Stimulated activated CD8-positive, alpha-beta memory T cell treated with anti-CD3 and anti-CD28 coated beads, Interleukin-2, amount 100 ng/mL, for 1 hour (primary cell): ENCODE results near the gene SYPL2.
"Not testable (repeated sequence)": the region's sequence is repeated elsewhere in the genome, so short reads cannot be mapped to it uniquely, and the experiment has no call there.

Experiments used
- DNase-seq, 2 donors: peaks; one replicate each; pipeline ENCODE4 v3.0.0-alpha.2; 2020; ENCODE audit warnings: low read depth in 2 of 2

SYPL2 gene

DNA sequence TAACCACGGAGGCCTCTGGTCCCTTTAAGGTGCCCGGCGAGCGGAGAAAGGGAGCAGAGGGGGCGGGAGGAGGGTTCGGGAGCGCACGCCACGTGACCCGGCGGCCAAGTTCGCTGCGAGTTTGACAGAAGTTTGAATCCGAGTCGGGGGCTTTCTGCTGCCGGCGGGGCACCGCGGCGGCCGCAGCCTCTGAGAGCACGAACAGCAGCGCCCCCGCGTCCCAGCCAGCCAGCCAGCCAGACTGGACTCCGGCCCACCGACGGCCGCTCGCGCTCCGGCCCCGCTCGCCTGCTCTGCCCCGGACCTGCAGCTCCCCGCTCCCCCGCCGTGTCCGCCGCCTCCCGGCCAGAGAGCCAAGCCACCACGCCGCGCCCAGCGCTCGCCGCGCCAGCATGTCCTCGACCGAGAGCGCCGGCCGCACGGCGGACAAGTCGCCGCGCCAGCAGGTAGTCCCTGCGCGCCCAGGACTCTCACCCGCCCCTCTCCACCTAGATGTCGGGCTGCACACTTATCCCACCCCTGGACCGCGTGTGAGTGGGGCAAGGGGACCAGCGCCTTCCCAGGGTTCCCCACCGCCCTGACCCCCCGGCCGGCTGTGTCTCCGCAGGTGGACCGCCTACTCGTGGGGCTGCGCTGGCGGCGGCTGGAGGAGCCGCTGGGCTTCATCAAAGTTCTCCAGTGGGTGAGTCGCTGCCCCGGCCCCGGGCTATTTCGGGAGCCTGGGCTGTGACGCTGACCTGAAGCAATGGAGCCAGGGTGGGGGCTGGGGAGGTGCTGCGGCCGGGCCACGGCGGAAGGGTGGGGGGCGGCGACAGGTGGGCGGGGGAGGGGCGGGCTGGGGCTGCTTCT, at the start of gene SYPL2:
TSS of gene SYPL2 (plus strand) at position 95 of the 849 bp plus-strand sequence. CDS start at position 393, 298 bp downstream.
- DNase-seq: no peak

DNA sequence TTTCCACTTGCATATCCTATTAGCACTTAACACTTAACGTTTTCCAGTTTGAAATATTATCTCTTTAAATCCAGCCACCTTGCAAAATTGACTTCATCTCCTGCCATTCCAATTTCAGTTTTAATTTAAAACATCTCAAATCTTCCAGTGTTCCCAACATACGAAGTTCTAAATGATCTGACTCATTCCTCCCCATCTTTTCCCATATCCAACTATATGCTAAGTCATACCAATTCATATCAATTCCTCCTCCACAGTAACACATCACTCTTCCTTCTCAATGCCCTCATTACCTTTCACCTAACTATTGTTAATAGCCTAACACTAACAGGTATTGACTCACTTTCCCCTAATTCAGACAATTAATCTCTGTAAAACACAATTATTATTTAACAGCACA, 42.8 kb upstream of the SYPL2 start:
- no peak for DNase-seq

DNA sequence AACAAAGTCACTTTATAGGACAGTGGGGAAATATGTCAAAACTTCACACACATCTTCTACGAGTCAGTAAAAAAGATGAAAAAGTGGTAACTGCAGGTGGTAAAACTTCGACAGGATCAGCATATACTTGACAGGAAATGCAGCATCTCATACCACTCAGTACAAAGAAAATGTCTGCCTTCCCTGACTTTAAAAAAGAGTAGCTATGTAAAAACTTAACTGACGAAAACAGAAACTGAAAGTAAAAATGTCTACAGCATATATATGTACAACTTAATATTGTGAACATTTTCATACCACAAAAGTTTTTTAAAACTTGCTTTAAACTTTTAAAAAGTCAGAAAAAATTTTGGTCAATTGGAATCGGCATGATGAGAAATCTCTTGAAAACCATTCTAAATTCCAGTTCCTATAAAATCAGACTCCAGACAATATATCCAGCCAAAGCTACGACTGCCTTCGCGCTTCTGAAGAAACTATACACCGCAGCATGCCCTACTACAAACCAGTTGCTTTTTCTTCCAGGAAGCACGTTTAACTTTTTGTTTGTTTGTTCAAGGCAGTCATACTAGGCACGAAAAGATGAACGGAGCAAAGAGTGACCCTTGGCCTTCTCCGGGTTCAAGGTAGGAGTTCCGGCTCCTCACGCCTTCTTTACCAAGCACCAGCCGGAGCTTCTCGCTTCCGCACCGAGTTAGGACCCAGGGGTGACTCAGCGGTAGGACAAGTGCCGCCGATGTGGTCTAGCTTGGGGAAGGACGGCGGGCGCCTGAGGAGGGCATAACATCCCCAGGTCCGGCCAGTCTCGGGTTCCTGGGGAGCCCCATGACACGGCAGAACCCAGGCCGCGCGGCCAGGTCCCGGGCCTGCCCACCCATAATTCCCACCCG, 40.7 kb upstream of the SYPL2 start:
- peak; percentile 10 to 47 for DNase-seq

DNA sequence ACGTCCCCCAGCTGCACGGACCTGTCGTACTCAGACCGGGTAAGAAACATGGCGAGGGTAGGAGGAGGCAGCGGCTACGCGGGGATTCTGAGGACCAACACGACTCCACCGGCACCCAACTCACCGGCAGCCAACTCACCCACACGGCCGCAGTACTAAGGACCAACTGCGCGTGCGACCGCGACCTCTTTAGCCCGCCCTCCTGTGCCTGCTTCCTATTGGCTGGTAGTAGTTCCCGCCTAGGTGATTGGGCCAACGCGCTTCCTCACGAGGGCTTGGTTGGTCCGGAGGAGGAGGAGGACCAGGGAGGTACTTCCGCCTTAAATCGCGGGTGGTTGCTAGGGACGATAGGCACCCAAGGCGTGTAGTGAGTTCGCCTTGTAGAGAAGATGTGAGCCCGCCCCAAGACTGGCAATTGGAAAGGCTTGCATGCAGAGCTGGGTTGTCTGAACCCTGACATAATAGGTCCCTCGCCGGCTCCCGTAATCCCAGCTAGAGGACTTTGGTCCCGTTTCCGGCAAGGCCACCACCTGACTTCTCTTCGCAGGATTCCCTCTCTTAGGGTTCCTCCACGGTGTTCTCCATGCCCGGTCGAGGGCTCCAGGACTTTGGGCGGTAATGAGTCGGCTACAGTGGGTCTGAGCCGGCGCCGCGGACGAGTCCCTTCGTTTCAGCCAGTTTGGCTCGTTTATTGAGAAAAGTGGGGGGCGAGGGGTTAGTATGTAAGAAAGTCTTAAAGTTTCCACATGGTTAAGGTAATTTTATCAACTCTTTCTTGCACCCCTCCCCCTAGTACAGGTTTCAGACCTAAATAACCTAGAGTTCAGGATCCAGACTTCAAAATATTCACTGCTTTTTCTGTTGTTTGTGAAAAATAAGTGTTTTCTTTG, 39.8 kb upstream of the SYPL2 start, which contains the start of gene PSMA5:
TSS of gene PSMA5 (minus strand) at position 168 of the 890 bp plus-strand sequence. CDS start at position 50, 118 bp downstream.
- DNase-seq: peak; percentile 83 to 88

DNA sequence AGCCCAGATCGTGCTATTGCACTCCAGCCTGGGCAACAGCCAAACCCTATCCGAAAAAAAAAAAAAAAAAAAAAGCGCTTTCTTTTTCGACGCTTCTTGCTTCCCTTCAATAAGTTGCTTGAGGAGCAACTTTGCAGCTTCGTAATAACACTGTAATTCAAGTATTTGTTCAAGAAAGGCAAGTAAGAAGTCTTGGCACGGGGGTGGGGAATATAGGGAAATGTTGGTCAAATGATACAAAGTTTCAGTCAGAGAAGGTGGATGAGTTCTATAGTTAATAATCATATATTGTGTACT, 39.2 kb upstream of the SYPL2 start:
- DNase-seq: no peak

DNA sequence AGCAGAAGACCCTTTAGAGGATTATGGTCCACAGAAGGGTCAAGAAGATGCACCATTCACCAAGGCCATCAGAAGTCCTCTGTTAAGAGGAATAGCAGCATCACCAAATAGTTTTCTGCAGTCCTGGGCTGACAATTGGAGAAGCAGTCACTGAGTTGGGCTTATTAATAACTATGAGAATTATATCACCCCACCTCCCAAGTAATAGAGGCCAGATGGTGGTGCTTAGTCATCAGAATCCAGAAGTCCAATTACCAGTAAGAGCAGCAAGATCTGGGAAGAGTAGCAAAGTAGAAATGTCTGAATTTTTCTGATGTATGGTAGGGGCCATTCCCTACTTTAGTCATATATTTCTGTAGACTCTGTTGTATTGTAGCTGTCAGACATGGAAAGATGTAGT, 34.0 kb upstream of the SYPL2 start:
- no peak for DNase-seq

DNA sequence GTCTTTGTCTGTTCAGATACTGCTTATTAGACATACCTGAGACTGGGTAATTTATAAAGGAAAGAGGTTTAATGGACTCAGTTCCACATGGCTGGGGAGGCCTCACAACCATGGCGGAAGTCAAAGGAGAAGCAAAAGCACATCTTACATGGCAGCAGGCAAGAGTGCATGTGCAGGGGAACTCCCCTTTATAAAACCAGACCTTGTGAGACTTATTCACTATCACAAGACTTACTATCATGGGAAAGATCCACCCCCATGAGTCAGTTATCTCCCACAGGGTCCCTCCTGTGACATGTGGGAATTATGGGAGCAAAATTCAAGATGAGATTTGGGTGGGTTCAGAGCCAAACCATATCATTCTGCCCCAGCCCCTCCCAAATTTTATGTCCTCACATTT, 33.0 kb upstream of the SYPL2 start:
- no peak for DNase-seq

DNA sequence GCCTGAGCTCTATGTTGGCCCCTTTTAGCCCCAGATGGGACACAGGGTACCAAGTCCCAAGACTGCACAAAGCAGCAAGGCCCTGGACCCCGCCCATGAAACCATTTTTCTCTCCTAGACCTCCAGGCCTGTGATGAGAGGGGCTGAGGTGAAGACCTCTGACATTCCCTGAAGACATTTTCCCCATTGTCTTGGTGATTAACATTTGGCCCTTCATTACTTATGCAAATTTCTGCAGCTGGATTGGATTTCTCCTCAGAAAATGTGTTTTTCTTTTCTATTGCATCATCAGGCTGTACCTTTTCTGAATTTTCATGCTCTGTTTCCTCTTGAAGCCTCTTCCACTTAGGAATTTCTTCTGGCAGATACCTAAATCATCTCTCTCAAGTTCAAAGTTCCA, 31.9 kb upstream of the SYPL2 start:
- DNase-seq: no peak

DNA sequence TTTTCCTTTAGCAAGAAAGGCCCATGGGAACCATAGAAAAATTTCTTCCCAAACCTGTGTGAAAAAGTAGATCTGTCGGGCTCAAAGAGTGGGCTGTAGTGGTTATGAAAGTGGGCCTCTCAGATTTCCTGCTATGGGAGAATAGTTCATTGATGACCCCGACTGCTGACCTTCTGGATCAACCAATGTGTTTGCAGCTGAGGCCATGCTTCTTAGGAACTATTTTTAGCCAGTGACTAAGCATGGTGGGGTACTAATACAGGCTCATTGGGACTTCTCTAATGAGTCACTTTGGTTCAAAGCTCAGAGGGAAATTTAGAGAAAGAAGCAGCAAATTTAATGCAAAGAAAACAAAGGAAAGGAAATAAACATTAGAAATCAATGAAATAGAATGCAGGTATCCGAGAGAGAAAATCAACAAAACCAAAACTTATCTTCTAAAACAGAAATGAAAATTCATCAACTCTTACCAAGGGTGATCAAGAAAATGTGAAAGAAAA, 27.5 kb upstream of the SYPL2 start:
- DNase-seq: no peak

DNA sequence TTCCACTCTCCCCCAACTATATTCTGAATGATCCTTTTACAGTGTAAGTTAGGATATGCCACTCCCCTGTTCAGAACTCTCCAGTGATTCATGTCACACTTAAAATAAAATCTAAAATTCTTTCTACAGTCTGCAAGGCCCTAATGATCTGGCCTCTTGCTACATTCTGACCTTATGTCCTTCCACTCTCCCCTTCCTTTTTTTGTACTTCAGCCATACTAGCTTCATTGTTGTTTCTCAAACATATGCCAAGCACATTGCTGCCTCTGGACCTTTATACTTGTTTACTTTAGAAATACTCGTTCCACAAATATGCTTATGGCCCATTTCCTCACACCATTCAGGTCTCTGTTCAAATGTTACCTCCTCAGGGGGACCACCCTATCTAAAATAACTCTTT, 25.3 kb upstream of the SYPL2 start:
- DNase-seq: no peak

DNA sequence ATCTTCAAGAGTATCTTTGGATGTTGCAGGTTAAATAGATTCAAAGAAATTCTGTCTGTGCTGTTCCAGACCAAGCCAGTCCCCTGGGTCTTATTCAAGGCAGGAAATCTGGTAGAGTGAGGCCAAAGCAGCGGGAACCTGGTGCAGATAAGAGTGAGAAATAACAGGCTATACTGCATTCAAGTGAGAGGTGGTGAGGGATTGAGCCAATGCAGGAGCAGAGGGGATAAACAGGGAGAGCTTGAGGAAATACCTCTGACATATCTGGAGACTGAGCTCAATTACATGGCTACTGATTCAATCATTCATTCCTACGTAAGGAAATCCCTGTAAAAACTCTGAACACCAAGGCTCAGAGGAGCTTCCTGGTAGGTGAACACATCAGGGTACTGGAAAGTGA, 22.9 kb upstream of the SYPL2 start:
- DNase-seq: no peak

DNA sequence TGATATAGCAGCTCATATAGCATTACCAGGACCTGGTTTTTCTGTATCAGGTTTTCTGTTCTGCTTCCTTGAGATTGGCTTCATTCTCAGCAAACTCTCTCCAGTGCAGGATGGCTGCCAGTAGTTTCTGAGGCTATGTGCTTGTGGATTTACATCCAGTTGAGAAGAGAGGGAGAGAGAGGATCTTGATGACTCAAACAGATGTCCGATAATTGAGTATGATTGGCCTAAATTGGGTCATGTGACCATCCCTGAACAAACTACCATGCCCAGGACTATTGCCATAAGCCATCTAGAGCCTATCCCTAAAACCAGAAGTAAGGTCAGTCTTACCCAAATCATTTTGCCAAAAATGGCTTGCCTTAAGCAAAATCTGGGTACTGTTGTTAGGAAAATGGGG, 22.0 kb upstream of the SYPL2 start:
- no peak for DNase-seq

DNA sequence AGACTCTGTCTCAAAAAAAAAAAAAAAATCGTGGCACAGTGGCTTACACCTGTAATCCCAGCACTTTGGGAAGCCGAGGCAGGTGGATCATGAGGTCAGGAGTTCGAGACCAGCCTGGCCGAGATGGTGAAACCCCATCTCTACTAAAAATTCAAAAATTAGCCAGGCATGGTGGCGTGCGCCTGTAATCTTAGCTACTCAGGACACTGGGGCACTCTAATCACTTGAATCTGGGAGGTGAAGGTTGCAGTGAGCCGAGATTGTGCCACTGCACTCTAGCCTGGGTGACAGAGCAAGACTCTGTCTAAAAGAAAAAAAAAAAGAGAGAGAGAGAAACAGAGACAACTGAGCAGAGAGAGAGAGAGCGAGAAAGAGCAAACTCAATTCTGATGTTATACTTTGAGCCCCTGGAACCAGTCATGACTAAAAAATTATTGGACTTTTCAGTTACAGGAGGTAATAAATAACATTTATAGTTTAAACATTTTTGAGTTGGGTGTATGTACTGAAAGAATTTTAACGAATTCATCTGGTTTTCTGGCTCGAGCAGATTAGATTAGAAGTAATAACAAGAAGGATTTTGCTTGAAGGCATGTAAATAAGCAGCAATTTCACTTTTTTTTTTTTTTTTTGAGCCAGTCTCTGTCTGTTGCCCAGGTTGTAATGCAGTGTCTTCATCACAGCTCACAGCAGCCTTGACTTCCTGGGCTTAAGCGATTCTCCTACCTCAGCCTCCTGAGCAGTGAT, 20.2 kb upstream of the SYPL2 start:
- not testable (repeated sequence) for DNase-seq

DNA sequence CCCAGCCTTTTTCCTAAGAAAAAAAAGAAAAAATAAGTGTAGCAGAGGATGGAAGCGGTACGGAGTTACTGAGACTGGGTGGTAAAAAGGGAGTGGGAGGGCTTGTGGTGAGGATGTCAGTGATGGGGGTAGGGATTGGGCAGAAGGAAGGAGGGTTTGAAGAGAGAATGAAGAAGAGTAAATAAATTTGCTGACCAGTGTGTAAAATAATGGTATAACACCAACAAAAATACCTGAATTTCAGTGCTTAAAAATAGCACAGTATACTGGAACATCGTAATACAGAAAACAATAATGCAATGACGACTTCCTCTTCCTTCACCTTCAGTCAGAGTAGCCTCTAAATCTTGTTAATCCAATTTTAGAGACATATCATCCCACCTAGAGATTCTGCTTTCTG, 18.8 kb upstream of the SYPL2 start:
- no peak for DNase-seq

DNA sequence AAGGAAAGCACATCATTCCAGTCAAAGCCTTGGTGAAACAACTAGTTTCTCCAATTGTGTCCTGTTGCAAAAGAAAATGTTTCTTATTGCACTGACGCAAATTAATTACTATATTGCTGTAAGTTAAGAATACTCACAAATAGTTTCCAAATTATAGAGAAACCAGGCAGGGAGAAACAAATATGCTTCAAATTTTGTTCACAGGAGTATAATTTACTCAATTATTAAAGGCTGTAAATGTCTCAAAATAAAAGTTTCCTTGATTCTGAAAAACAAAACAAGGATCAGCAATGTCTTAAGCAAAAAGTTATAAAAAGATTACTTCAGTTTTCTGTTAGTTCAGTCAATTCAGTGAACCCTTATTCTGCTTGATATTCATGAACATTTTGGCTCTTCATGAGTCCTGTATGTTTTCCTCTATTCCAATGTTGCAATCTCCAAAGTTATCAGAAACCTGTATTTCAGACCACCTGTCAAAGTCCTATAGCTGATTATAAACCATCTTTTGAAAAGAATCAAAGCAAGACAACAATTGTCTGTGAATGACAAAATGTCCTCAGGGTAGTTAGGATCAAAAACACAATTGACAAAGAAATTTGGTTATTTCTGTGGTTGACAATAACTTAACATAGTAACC, 11.7 kb upstream of the SYPL2 start:
- DNase-seq: no peak

DNA sequence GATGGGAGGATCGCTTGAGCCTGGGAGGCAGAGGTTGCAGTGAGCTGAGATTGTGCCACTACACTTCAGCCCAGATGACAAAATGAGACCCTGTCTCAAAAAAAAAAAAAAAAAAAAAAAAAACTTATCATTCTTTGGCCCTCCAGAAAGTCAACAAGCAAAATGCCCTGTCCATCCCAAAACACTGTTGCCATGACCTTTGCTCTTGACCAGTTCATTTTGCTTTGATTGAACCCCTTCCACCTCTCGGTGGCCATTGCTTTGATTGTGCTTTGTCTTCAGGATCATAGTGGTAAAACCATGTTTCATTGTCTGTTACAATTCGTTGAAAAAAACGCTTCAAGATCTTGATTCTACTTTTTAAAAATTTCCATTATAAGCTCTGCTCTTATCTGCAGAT, 8.5 kb upstream of the SYPL2 start:
- DNase-seq: no peak

DNA sequence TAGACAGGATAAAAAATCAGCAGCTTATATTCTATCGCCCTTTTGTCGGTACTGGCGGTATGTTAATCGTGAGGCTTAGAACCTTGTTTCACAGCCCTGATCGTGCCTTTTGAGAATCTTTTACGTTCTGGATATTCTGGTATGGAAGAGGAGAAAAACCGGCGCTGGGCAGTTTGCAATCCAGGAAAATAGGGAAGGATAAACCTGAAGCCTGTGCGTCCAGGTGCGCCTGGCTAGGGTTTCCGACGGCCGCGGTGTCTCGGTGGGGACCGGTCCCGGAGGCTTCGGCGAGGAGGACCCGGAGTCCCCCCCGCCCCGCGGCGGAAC, 258 bp upstream of the SYPL2 start:
- DNase-seq: no peak

DNA sequence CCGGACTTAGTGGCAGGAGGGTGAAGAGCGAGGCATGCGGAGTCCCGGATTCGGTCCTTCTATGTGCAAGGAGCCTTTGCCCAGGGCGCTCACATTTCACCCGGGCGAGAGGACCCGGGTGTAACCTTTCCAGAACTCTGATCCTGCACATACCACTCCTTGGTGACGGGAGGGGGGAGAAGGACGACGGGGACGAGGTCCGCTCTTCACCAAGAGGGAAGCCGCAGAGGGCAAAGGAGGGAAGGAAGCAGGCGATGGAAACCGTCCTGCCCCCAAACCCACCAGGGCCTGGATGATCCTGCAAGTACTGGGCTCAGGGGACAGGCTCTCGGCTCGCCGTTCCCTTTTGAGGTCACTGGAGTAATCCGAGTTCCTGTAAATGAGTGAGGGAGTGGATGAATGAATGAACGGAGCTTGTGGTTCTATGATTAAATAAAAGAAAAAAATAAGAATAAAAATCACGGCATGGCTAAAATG, 993 bp downstream of the SYPL2 start:
- no peak for DNase-seq

DNA sequence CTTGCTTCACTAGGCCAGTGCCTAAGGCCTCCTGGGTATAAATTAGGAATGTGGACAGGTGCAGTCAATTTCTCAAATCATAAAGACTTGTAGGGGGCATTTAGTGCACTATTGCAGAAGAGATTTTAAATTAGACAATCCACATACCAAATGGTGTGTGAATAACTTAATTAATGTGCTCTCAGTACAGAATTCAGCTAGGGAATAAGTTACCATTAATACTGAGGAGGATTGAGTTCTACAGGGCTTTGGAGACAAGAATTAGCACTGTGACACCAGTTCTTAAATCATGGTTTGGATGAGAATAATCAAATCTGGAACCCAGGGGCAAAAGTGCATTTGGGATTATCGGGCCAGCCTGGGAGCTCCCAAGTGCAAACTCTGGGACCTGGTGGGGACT, 1.7 kb downstream of the SYPL2 start:
- DNase-seq: no peak

DNA sequence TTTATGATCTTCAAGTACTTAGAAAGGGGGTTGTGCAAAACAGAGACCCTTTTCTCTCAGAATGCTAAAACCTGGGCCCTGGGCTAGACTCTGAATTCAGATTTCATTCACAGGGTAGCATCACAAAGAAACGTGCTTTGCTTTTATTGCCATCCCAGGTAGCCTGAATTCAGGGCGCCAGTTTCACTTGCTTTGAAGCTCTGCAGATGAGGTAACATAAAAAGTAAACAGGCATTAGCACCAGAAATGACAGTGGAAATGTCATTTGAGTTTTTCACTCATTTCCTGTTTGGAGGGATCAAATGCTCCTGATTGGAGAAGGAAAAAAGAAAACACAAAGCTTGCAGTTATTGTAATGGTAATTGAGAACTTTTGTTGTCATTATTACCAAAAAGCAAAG, 2.6 kb downstream of the SYPL2 start:
- DNase-seq: no peak

DNA sequence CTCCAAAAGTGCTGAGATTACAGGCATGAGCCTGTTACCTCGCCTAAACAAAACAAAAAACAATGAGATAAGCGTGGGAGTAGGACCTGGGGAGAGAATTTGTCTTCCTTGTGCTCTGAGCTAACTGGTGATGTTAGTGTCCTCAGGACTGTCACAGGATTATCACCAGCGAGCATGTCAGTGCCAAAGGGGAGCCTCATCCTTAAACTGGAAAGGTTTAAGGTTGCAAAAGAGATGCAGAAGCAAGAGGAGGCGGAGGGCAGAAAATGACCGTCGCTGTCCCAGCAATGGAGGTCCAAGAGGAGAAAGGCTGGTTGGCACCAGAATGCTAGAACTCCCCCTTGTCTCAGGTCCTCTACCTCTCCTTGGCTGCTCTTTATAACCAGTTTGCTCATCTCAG, 3.9 kb downstream of the SYPL2 start:
- DNase-seq: no peak
